Daoy (cell line): ENCODE measurements around the gene CKMT1B. TPM values are rescaled to one million over a fixed set of nuclear protein-coding genes. Genes with fewer than 3 reads are reported as not detected.
"Not testable (repeated sequence)": the region's sequence is repeated elsewhere in the genome, so short reads cannot be mapped to it uniquely, and the experiment has no call there.

Experiments
- DNase-seq: peaks from one replicate; pipeline ENCODE4 v3.0.0-alpha.2; 2015; ENCODE audit warnings: low read depth
- total RNA-seq: library from RNA; depleted of rRNA; stranded (reverse); fragments of >200 nt; shearing (Covaris generic); gene quantifications from 2 replicates; pipeline ENCODE4 v1.2.3, GENCODE V29; 2014; rRNA removed

Gene CKMT1B
- total RNA-seq, 1 experiment from 2014 or later, result 3.4 TPM

DNA sequence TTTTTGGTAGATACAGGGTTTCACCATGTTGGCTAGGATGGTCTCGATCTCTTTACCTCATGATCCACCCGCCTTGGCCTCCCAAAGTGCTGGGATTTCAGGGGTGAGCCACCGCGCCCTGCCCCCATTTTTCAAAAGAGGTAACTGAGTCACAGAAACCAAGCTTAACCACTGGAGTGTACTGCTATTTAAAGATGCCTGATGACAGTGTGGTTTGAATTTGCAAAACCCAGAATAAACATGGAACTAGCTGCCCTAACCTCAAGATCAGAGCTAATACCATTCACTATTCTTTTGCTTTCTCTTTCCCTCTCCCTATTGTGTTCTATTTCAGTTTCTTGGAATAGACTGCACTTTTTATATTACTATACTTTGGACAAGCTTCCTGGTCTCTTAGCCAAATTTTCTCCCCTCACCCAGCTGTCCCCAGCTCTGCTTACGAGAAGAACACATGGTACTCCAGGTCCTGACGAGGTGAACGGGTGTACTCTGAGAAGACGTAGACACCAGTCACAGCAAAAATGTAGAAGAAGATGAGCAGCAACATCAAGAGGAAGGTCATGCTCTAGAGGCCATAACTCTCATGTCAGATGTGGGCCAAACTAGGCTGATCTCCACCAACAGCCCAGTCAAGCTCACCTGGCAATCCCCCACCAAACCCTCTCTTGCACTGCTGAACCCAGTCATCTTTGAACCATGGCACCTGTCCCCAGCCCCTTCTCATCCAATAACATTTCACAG lies 44.8 kb downstream of the CKMT1B start:
- not testable (repeated sequence) for DNase-seq

Other genes with a start within 250 kb of the CKMT1B start
- 20.1 and 25.3 TPM in 2 replicates for gene ZSCAN29, start 223.0 kb upstream of the CKMT1B start, total RNA-seq
- gene TUBGCP4, start 222.9 kb upstream of the CKMT1B start, total RNA-seq, result 12.7 and 13.2 TPM in 2 replicates
- gene TP53BP1, start 100.9 kb upstream of the CKMT1B start, total RNA-seq, result 30.6 TPM in 2 replicates
- gene MAP1A, start 76.4 kb upstream of the CKMT1B start, total RNA-seq, result 2.7 and 3.2 TPM in 2 replicates
- gene PPIP5K1, start 3.8 kb upstream of the CKMT1B start, total RNA-seq, result 6.5 and 10.6 TPM in 2 replicates
- gene STRC, start 24.8 kb downstream of the CKMT1B start, total RNA-seq, result not detected in 2 replicates
- gene CATSPER2, start 54.8 kb downstream of the CKMT1B start, total RNA-seq, result 2.3 and 3.8 TPM in 2 replicates
- 2.2 TPM in 1 of 2 replicates, not detected in the other for gene CKMT1A, start 99.8 kb downstream of the CKMT1B start, total RNA-seq
- gene PDIA3, start 152.4 kb downstream of the CKMT1B start, total RNA-seq, result 104 and 115 TPM in 2 replicates
- gene ELL3, start 182.9 kb downstream of the CKMT1B start, total RNA-seq, result 1.2 TPM in 1 of 2 replicates, not detected in the other
- 644 and 700 TPM in 2 replicates for gene SERF2, start 198.3 kb downstream of the CKMT1B start, total RNA-seq
- gene SERINC4, start 206.2 kb downstream of the CKMT1B start, total RNA-seq, result 0.11 TPM in 1 of 2 replicates, not detected in the other
- 14.5 and 26.3 TPM in 2 replicates for gene HYPK, start 206.6 kb downstream of the CKMT1B start, total RNA-seq
- 37.6 and 43.4 TPM in 2 replicates for gene MFAP1, start 230.7 kb downstream of the CKMT1B start, total RNA-seq
- 30.7 and 40.7 TPM in 2 replicates for gene WDR76, start 233.0 kb downstream of the CKMT1B start, total RNA-seq